Measurements from ENCODE around the gene POLN. TPM values are rescaled to one million over a fixed set of nuclear protein-coding genes. Genes with fewer than 3 reads are reported as not detected.

POLN gene
- polyA plus RNA-seq, 1 donor (not counting 4 experiments of a cell fraction or from before 2014, with no cell fraction given), result 1.3 TPM

GRCh38 chr4:2047781-2048581 is 193.9 kb downstream of the POLN start:
- dilution Hi-C loops (cut with MboI; ENCODE audit: extremely low pct_ligation_motif_present, low sequenced_read_pairs), result no loop called here
- no peaks in the 10 kb centered on the region for H3K36me3 ChIP-seq (ENCODE audit: control insufficient read depth in 2 of 2, extremely low read depth in 1 of 2, insufficient read depth in 2 of 2, low read length in 2 of 2)
- no peaks in the 10 kb centered on the region for H3K9me3 ChIP-seq (ENCODE audit: control insufficient read depth, low read depth, low read length)
- H3K4me3 ChIP-seq (ENCODE audit: control insufficient read depth in 2 of 3, extremely low read depth in 1 of 3, insufficient read depth in 2 of 3, low read depth in 1 of 3, low read length in 3 of 3), result no peak overlapping the region
- no peak overlapping the region for H3K9ac ChIP-seq (ENCODE audit: control insufficient read depth, extremely low read depth, insufficient read depth, low read length)
- FAIRE-seq (no peak), DNase-seq (ENCODE audit: low read depth, low spot score) (no peak)
- no peaks in the 10 kb centered on the region for H3K79me2 ChIP-seq (ENCODE audit: control insufficient read depth, insufficient read depth, low read length)
- no peak overlapping the region for H2AFZ ChIP-seq (ENCODE audit: control insufficient read depth, low read length)
- no peak overlapping the region for H3K4me2 ChIP-seq (ENCODE audit: control insufficient read depth, extremely low read depth, insufficient read depth, low read depth, low read length)
- H3K27ac ChIP-seq (ENCODE audit: control insufficient read depth, insufficient read depth, low read length), result no peak overlapping the region
- H3K27me3 ChIP-seq (ENCODE audit: control insufficient read depth, extremely low read depth, insufficient read depth, low read length), result peaks cover 35% of the 10 kb centered on the region
- no peaks in the 10 kb centered on the region for H3K4me1 ChIP-seq (ENCODE audit: control insufficient read depth, extremely low read depth, insufficient read depth, low read length)
- TF ChIP-seq EZH2 (IDR thresholded peaks at IDR 0.05; ENCODE audit: low read length) (no peak), CTCF (optimal IDR thresholded peaks at IDR 0.05 in 1 of 3, IDR thresholded peaks at IDR 0.05 in 1 of 3, conservative IDR thresholded peaks at IDR 0.05 in 1 of 3; ENCODE audit: extremely low read depth in 1 of 3, insufficient read depth in 2 of 3, low read length in 3 of 3) (no peak)
- no peaks in the 10 kb centered on the region for H4K20me1 ChIP-seq (ENCODE audit: control insufficient read depth, extremely low read depth, insufficient read depth, low read length)
- no peaks in the 10 kb centered on the region for H3K9me1 ChIP-seq (ENCODE audit: control insufficient read depth, extremely low read depth, insufficient read depth, low read length)

- H3K9ac ChIP-seq (ENCODE audit: control insufficient read depth, extremely low read depth, insufficient read depth, low read length), result no peak overlapping the region
- H3K36me3 ChIP-seq (ENCODE audit: control insufficient read depth in 2 of 2, extremely low read depth in 1 of 2, insufficient read depth in 2 of 2, low read length in 2 of 2), result no peaks in the 10 kb centered on the region
- no peak overlapping the region for H3K27ac ChIP-seq (ENCODE audit: control insufficient read depth, insufficient read depth, low read length)
- dilution Hi-C loops (cut with MboI; ENCODE audit: extremely low pct_ligation_motif_present, low sequenced_read_pairs), result no loop called here
- peaks cover 36% of the 10 kb centered on the region for H3K27me3 ChIP-seq (ENCODE audit: control insufficient read depth, extremely low read depth, insufficient read depth, low read length)
- H3K4me1 ChIP-seq (ENCODE audit: control insufficient read depth, extremely low read depth, insufficient read depth, low read length), result no peaks in the 10 kb centered on the region
- H2AFZ ChIP-seq (ENCODE audit: control insufficient read depth, low read length), result no peak overlapping the region
- no peak overlapping the region for H3K4me3 ChIP-seq (ENCODE audit: control insufficient read depth in 2 of 3, extremely low read depth in 1 of 3, insufficient read depth in 2 of 3, low read depth in 1 of 3, low read length in 3 of 3)
- TF ChIP-seq EZH2 (IDR thresholded peaks at IDR 0.05; ENCODE audit: low read length), result no peak
- no peak for TF ChIP-seq CTCF (optimal IDR thresholded peaks at IDR 0.05 in 1 of 3, IDR thresholded peaks at IDR 0.05 in 1 of 3, conservative IDR thresholded peaks at IDR 0.05 in 1 of 3; ENCODE audit: extremely low read depth in 1 of 3, insufficient read depth in 2 of 3, low read length in 3 of 3)
- no peaks in the 10 kb centered on the region for H4K20me1 ChIP-seq (ENCODE audit: control insufficient read depth, extremely low read depth, insufficient read depth, low read length)
- FAIRE-seq, result no peak
- no peaks in the 10 kb centered on the region for H3K9me3 ChIP-seq (ENCODE audit: control insufficient read depth, low read depth, low read length)
- no peaks in the 10 kb centered on the region for H3K9me1 ChIP-seq (ENCODE audit: control insufficient read depth, extremely low read depth, insufficient read depth, low read length)
- no peaks in the 10 kb centered on the region for H3K79me2 ChIP-seq (ENCODE audit: control insufficient read depth, insufficient read depth, low read length)
- H3K4me2 ChIP-seq (ENCODE audit: control insufficient read depth, extremely low read depth, insufficient read depth, low read depth, low read length), result no peak overlapping the region
- no peak for DNase-seq (ENCODE audit: low read depth, low spot score)
Observed at GRCh38 chr4:2047031-2047660, 194.8 kb downstream of the POLN start.

All from keratinocyte (primary cell).